ENCODE measurements around the gene ZBTB45. TPM values are rescaled to one million over a fixed set of nuclear protein-coding genes. Genes with fewer than 3 reads are reported as not detected.
A peak's percentile ranks its signal among the peaks of the same experiment; 100 is the strongest.
"Not testable (repeated sequence)": the region's sequence is repeated elsewhere in the genome, so short reads cannot be mapped to it uniquely, and the experiment has no call there.

The ZBTB45 gene
- total and polyA plus RNA-seq, 4 donors = 3.0 to 15.6 (median 10.1) TPM

DNA sequence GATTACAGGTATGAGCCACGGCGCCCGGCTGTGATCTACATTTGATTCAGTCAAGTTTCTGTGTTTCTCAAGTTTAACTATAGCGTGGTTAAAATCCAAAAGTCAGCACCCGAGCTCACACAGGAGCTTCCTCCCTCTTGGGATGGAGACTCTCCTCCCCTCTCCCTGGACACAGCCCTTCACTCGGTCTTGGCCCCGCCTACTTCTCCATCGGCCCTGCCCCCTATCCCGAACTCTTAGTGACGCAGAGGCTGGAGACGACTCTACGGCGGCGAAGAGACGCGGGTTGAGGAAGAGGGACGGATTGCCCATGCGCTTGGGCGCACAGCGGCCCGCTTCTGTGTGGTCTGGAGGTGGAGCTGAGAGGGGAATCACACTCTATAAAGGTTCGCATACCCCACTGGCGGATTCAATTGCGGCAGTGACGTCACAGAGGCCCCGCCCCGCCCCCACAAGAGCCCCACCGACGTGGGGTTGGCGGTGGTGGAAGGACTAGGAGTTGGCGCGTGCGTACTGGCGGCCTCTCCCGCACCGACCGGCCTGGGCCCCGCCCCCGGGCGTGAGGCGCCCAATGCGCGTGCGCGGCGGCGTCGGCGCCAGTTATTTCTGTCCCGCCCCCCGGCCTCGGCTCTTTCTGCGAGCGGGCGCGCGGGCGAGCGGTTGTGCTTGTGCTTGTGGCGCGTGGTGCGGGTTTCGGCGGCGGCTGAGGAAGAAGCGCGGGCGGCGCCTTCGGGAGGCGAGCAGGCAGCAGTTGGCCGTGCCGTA is 24.4 kb upstream of the ZBTB45 start, which contains the start of gene TRIM28:
Gene TRIM28, plus strand, starts transcription at position 239 of the 765 bp plus-strand sequence. CDS start 694 bp downstream, outside the sequence.
- DNase-seq (peak; percentile 99), ATAC-seq (ENCODE audit: low FRiP score) (peak; percentile 99)
- H3K4me1 ChIP-seq (ENCODE audit: control insufficient read depth in 1 of 2, insufficient read depth in 2 of 2, low read length in 2 of 2) = no peaks in the 10 kb centered on the region
- intact Hi-C loops (cut with DNase I) = no loop called here
- peak within 1 kb of the TSS; percentile 92 to 93 for H3K4me3 ChIP-seq (ENCODE audit: low read length in 2 of 2)
- H3K27me3 ChIP-seq (ENCODE audit: control insufficient read depth in 1 of 2, insufficient read depth in 2 of 2, low read length in 1 of 2) = no peaks in the 10 kb centered on the region
- no peaks in the 10 kb centered on the region for H3K9me3 ChIP-seq (ENCODE audit: control insufficient read depth, low read length)
- WGBS, 2 donors = 0% methylated on average over 65 to 73 of the region's 73 CpGs
- peaks cover 0 to 10% of the 10 kb centered on the region in 2 donors for H3K36me3 ChIP-seq (ENCODE audit: control insufficient read depth in 1 of 2, insufficient read depth in 2 of 2, low read length in 1 of 2)
- peak within 1 kb of the TSS; percentile 45 to 78 for H3K27ac ChIP-seq (ENCODE audit: low read depth in 1 of 2, low read length in 2 of 2)

GRCh38 chr19:58542641-58543372 is 23.2 kb upstream of the ZBTB45 start:
- H3K36me3 ChIP-seq (ENCODE audit: control insufficient read depth in 1 of 2, insufficient read depth in 2 of 2, low read length in 1 of 2); H3K27ac ChIP-seq (ENCODE audit: low read depth in 1 of 2, low read length in 2 of 2); ATAC-seq (ENCODE audit: low FRiP score); DNase-seq; H3K4me1 ChIP-seq (ENCODE audit: control insufficient read depth in 1 of 2, insufficient read depth in 2 of 2, low read length in 2 of 2); intact Hi-C loops (cut with DNase I); H3K27me3 ChIP-seq (ENCODE audit: control insufficient read depth in 1 of 2, insufficient read depth in 2 of 2, low read length in 1 of 2); H3K9me3 ChIP-seq (ENCODE audit: control insufficient read depth, low read length); H3K4me3 ChIP-seq (ENCODE audit: low read length in 2 of 2): not testable (repeated sequence)
- 71 to 78% methylated on average over 18 of the region's 18 CpGs for WGBS, 2 donors

GRCh38 chr19:58539169-58539559 is 19.6 kb upstream of the ZBTB45 start:
- H3K27me3 ChIP-seq (ENCODE audit: control insufficient read depth in 1 of 2, insufficient read depth in 2 of 2, low read length in 1 of 2); H3K4me1 ChIP-seq (ENCODE audit: control insufficient read depth in 1 of 2, insufficient read depth in 2 of 2, low read length in 2 of 2); intact Hi-C loops (cut with DNase I); H3K9me3 ChIP-seq (ENCODE audit: control insufficient read depth, low read length); H3K4me3 ChIP-seq (ENCODE audit: low read length in 2 of 2); ATAC-seq (ENCODE audit: low FRiP score); DNase-seq; H3K36me3 ChIP-seq (ENCODE audit: control insufficient read depth in 1 of 2, insufficient read depth in 2 of 2, low read length in 1 of 2); H3K27ac ChIP-seq (ENCODE audit: low read depth in 1 of 2, low read length in 2 of 2): not testable (repeated sequence)

DNA sequence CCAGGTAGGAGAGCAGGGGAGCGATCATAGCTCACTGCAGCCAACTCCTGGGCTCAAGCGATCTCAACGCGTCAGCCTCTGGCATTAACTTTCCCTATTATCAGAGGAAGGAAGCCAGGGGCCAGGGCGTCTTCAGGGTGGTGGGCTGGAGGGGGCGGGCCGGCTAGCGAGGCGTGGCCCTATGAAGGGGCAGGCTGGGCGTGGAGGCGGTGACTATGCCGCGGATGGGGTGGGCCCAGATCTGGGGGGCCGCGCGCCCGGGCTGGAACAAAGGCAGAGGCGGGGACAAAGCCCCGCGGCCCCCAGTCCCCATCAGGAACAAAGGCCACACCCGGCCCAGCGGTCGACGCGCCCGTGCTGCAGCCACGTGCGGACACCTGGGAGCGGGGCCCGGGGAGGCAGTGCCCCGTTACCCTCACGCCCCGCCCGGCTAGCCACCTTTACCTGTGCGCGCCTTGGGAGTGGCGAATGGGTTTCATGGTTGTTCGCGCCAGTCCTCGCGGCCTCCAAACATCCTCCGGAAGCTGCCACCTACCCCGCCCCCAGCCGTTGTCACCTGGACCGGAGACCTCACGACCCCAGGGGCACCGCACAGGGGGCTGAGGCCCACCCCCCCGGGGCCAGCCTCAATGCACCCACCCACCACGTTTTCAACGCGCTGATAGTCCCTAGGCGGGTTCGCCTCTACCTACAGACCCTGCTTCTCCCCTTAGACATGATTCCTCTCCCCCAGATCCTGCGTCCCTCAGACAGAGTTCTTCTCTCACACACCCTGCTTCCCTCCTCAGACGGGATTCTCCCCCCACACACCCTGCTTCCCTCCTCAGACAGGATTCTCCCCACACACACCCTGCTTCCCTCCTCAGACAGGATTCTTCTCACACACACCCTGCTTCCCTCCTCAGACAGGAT is 18.9 kb upstream of the ZBTB45 start:
- H3K36me3 ChIP-seq (ENCODE audit: control insufficient read depth in 1 of 2, insufficient read depth in 2 of 2, low read length in 1 of 2) = no peaks in the 10 kb centered on the region
- intact Hi-C loops (cut with DNase I) = no loop called here
- no peaks in the 10 kb centered on the region for H3K4me1 ChIP-seq (ENCODE audit: control insufficient read depth in 1 of 2, insufficient read depth in 2 of 2, low read length in 2 of 2)
- ATAC-seq (ENCODE audit: low FRiP score) (no peak), DNase-seq (no peak)
- 1 to 2% methylated on average over 55 of the region's 55 CpGs for WGBS, 2 donors
- H3K27me3 ChIP-seq (ENCODE audit: control insufficient read depth in 1 of 2, insufficient read depth in 2 of 2, low read length in 1 of 2) = no peaks in the 10 kb centered on the region
- H3K27ac ChIP-seq (ENCODE audit: low read depth in 1 of 2, low read length in 2 of 2) = no peak overlapping the region
- H3K4me3 ChIP-seq (ENCODE audit: low read length in 2 of 2) = no peak overlapping the region
- H3K9me3 ChIP-seq (ENCODE audit: control insufficient read depth, low read length) = no peaks in the 10 kb centered on the region

DNA sequence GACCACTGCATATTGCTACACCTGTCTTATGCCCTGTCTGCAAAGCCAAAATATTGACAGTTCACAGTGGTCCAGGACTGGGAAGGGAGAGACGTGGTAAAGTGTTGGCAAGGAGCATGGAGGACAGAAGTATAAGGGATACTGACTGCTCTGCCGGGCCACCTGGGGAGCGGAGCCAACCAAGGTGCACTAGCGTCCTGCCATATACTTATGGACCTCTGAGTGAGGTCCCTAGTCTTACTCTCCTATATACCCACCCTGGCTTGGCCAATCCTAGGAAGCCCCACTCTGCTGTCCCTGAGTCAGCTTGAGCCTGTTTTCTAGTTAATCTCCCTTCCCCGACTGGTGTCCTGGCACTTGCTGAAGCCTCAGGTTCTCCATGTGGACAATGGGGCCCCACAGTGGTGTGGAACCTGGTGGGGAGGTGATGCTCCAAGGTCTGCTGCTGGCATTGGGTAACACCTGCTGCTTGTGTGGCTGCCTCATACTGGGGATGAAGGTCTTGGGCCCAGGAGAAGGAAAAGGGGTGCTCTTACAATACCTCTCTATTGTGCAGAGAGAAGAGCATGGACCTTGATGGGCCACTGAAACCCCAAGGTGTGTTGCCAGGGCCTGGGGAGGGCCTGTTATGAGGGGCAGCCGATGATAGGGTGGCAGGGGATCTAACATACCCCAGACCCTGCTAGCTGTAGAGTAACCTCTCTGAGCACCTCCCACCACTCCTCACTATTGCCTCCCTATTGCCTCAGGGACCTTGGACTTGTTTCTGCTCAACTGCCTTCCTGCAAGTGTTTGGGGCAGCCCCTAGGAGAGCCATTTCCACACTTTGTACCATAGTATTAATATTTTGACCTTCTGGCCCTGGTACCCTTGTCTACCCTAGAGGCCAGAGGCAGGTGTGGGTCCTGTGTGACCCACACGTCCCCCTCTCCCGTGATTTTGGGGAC is 17.5 kb upstream of the ZBTB45 start:
- intact Hi-C loops (cut with DNase I) = no loop called here
- Histone ChIP-seq H3K4me3 (ENCODE audit: low read length in 2 of 2) (no peak overlapping the region), H3K27me3 (ENCODE audit: control insufficient read depth in 1 of 2, insufficient read depth in 2 of 2, low read length in 1 of 2) (no peaks in the 10 kb centered on the region), H3K4me1 (ENCODE audit: control insufficient read depth in 1 of 2, insufficient read depth in 2 of 2, low read length in 2 of 2) (no peaks in the 10 kb centered on the region), H3K27ac (ENCODE audit: low read depth in 1 of 2, low read length in 2 of 2) (no peak overlapping the region), H3K9me3 (ENCODE audit: control insufficient read depth, low read length) (no peaks in the 10 kb centered on the region), H3K36me3 (ENCODE audit: control insufficient read depth in 1 of 2, insufficient read depth in 2 of 2, low read length in 1 of 2) (no peaks in the 10 kb centered on the region)
- ATAC-seq (ENCODE audit: low FRiP score) (no peak), DNase-seq (no peak)
- WGBS, 2 donors = 85 to 88% methylated on average over 8 of the region's 8 CpGs

- Histone ChIP-seq H3K4me3 (ENCODE audit: low read length in 2 of 2) (no peak overlapping the region), H3K36me3 (ENCODE audit: control insufficient read depth in 1 of 2, insufficient read depth in 2 of 2, low read length in 1 of 2) (no peaks in the 10 kb centered on the region), H3K27ac (ENCODE audit: low read depth in 1 of 2, low read length in 2 of 2) (no peak overlapping the region), H3K27me3 (ENCODE audit: control insufficient read depth in 1 of 2, insufficient read depth in 2 of 2, low read length in 1 of 2) (no peaks in the 10 kb centered on the region), H3K9me3 (ENCODE audit: control insufficient read depth, low read length) (no peaks in the 10 kb centered on the region), H3K4me1 (ENCODE audit: control insufficient read depth in 1 of 2, insufficient read depth in 2 of 2, low read length in 2 of 2) (no peaks in the 10 kb centered on the region)
- 91 to 93% methylated on average over 3 of the region's 3 CpGs for WGBS, 2 donors
- ATAC-seq (ENCODE audit: low FRiP score) (no peak), DNase-seq (no peak)
- intact Hi-C loops (cut with DNase I) = no loop called here
Observed at GRCh38 chr19:58535857-58536256, 16.2 kb upstream of the ZBTB45 start.

GRCh38 chr19:58531034-58531840 is 11.6 kb upstream of the ZBTB45 start:
- Histone ChIP-seq H3K27ac (ENCODE audit: low read depth in 1 of 2, low read length in 2 of 2) (no peak overlapping the region), H3K4me3 (ENCODE audit: low read length in 2 of 2) (no peak overlapping the region), H3K4me1 (ENCODE audit: control insufficient read depth in 1 of 2, insufficient read depth in 2 of 2, low read length in 2 of 2) (no peaks in the 10 kb centered on the region), H3K36me3 (ENCODE audit: control insufficient read depth in 1 of 2, insufficient read depth in 2 of 2, low read length in 1 of 2) (no peaks in the 10 kb centered on the region), H3K27me3 (ENCODE audit: control insufficient read depth in 1 of 2, insufficient read depth in 2 of 2, low read length in 1 of 2) (no peaks in the 10 kb centered on the region), H3K9me3 (ENCODE audit: control insufficient read depth, low read length) (no peaks in the 10 kb centered on the region)
- WGBS, 2 donors = 62 to 65% methylated on average over 10 of the region's 10 CpGs
- DNase-seq (no peak), ATAC-seq (ENCODE audit: low FRiP score) (no peak)
- intact Hi-C loops (cut with DNase I) = no loop called here
